K562 (cell line): Measurements from ENCODE around the gene BRME1. TPM values are rescaled to one million over a fixed set of nuclear protein-coding genes. Genes with fewer than 3 reads are reported as not detected.

Experiments used
- ATF2 ChIP-seq: sonication (generic); formaldehyde crosslinking; IDR thresholded peaks from 2 replicates; pipeline ENCODE4 v1.8.1; 2022; ENCODE audit warnings: missing genetic modification reagents
- CCNT2 ChIP-seq: IDR thresholded peaks from 2 replicates; pipeline ENCODE4 v1.6.1; 2011; ENCODE audit warnings: borderline replicate concordance, low read depth, mild to moderate bottlenecking, moderate library complexity, mixed read lengths, low read length; ENCODE audit not compliant: insufficient read length; ENCODE audit errors: extremely low read depth
- COPS2 ChIP-seq: fragments of 450-650 bp; conservative IDR thresholded peaks from 2 replicates; pipeline ENCODE4 v1.6.1; 2016; ENCODE audit warnings: mild to moderate bottlenecking, moderate library complexity
- EP300 ChIP-seq: IDR thresholded peaks from 2 replicates; pipeline ENCODE4 v1.6.1; 2012; ENCODE audit warnings: low read length, improper control_type of control experiment
- GTF2E2 ChIP-seq: fragments of 200-800 bp; sonication (Bioruptor generic); IDR thresholded peaks from 2 replicates; pipeline ENCODE4 v1.6.1; 2016; ENCODE audit warnings: missing genetic modification characterization, missing compliant biosample characterization
- HES1 ChIP-seq: fragments of 450-650 bp; IDR thresholded peaks from 2 replicates; pipeline ENCODE4 v1.6.1; 2016; ENCODE audit warnings: low read depth, mild to moderate bottlenecking, moderate library complexity
- MEIS2 ChIP-seq: fragments of 450-650 bp; IDR thresholded peaks from 2 replicates; pipeline ENCODE4 v1.6.1; 2014; ENCODE audit warnings: mild to moderate bottlenecking; ENCODE audit not compliant: partially characterized antibody
- MYC ChIP-seq, 2 experiments: fragments of 250-450 bp in 1 of 2; sonication (Bioruptor Pico) in 1 of 2; IDR thresholded peaks; 2 replicates each; pipeline versions ENCODE4 v1.5.1 to v1.6.1; 2012 to 2021; ENCODE audit warnings: low read depth in 2 of 2, borderline replicate concordance in 1 of 2, improper control_type of control experiment in 1 of 2, low read length in 1 of 2, mild to moderate bottlenecking in 1 of 2, moderate library complexity in 1 of 2
- NFRKB ChIP-seq: fragments of 450-650 bp; IDR thresholded peaks from 2 replicates; pipeline ENCODE4 v1.6.1; 2016; ENCODE audit warnings: low read depth
- RREB1 ChIP-seq: fragments of 250-450 bp; sonication (Bioruptor Pico); IDR thresholded peaks from 2 replicates; pipeline ENCODE4 v1.4.0; 2020
- SNRNP70 ChIP-seq: fragments of 200-400 bp; formaldehyde crosslinking; optimal IDR thresholded peaks from 2 replicates; pipeline ENCODE3; 2017; ENCODE audit warnings: low read depth, low read length
- SP2 ChIP-seq: IDR thresholded peaks from 2 replicates; pipeline ENCODE4 v1.6.1; 2011; ENCODE audit warnings: mild to moderate bottlenecking, low read depth, low read length, moderate library complexity; ENCODE audit not compliant: poor library complexity, severe bottlenecking; ENCODE audit errors: extremely low read depth
- XRCC4 ChIP-seq: IDR thresholded peaks from one replicate; pipeline ENCODE4 v1.6.1; 2011; ENCODE audit not compliant: insufficient read depth, insufficient read length; ENCODE audit errors: extremely low read depth
- ZNF232 ChIP-seq: sonication (generic); formaldehyde crosslinking; IDR thresholded peaks from 2 replicates; pipeline ENCODE4 v1.8.0; 2022; ENCODE audit warnings: mild to moderate bottlenecking, missing genetic modification reagents
- ZNF311 ChIP-seq: fragments of 250-450 bp; sonication (Bioruptor Pico); IDR thresholded peaks from 2 replicates; pipeline ENCODE4 v1.4.0; 2020; ENCODE audit warnings: mild to moderate bottlenecking, moderate library complexity
- ZNF444 ChIP-seq: fragments of 250-450 bp; sonication (Bioruptor Pico); IDR thresholded peaks from 2 replicates; pipeline ENCODE4 v1.4.0; 2020; ENCODE audit warnings: mild to moderate bottlenecking, moderate library complexity
- ZSCAN32 ChIP-seq: fragments of 450-650 bp; formaldehyde crosslinking; IDR thresholded peaks from 2 replicates; pipeline ENCODE4 v1.4.0; 2020; ENCODE audit warnings: mild to moderate bottlenecking, moderate library complexity
- polyA plus RNA-seq, 8 experiments: library from polyadenylated mRNA; depleted of rRNA in 4 of 8; stranded (reverse) in 5 of 8; unstranded in 3 of 8; fragments of >200 nt; fragmentation: Nextera tagmentation in 2 of 8; fragmentation: Illumina TruSeq in 1 of 8; extraction: Ambion mirVana in 2 of 8; extraction: Trizol in 1 of 8; gene quantifications; 2 replicates each; pipeline versions ENCODE4 v1.2.1 to v1.2.3, GENCODE V29; 2011 to 2014; ENCODE audit warnings: inconsistent platforms in 1 of 8, missing spikeins in 1 of 8
- total RNA-seq, 7 experiments: library from RNA; depleted of rRNA in 6 of 7; stranded (reverse); fragments of >200 nt in 6 of 7; fragmentation: Illumina TruSeq in 2 of 7; extraction: Trizol in 2 of 7; gene quantifications; 2 replicates each; pipeline versions ENCODE4 v1.2.1 to v1.2.3, GENCODE V29; 2011 to 2021; ENCODE audit warnings: low replicate concordance in 1 of 7
- TF ChIP-seq, protein P1 (sequence below): fragments of 250-450 bp; sonication (Bioruptor Pico); IDR thresholded peaks from 2 replicates; pipeline ENCODE4 v1.4.0; 2020

The BRME1 gene
- total and polyA plus RNA-seq, 9 of the 15 experiments (the other 6 are each of a cell fraction or from before 2014, with no cell fraction given): 0.75 to 6.1 (median 3.6) TPM

DNA sequence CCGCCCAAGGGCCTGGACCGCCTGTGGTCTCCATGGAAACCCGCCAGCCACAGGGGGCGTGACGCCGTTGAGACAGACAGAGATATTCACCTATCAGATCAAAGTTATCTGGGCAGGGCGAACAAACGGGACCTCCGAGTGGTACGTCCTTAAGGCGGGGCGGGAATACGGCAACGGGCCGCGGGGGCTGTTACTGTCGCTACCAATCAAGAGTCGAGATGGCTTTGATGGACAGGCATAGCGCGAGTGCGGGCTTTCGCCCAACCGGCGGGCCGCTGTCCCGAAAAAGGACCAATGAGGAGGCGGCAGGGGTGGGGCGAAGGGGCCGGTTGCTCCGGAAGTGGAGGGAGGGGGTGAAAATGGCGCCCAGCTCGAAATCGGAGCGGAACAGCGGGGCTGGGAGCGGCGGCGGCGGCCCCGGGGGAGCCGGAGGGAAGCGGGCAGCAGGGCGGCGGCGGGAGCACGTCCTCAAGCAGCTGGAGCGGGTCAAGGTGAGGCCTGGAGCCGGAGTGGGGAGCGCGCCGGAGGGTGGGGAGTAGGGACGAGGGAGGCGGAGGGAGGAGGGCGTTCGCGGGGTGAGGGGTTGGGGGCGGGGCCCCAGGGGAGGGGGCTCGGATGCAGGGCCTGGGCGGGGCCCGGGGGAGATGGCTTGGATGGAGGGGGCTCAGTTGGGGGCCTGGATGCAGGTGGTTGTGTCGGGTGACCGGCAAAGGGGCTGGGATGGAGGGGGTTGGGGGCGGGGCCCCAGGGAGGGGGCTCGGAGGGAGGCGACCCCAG lies 46.4 kb upstream of the BRME1 start, which contains the start of gene DCAF15 (continued):
- TF ChIP-seq, protein P1, sequence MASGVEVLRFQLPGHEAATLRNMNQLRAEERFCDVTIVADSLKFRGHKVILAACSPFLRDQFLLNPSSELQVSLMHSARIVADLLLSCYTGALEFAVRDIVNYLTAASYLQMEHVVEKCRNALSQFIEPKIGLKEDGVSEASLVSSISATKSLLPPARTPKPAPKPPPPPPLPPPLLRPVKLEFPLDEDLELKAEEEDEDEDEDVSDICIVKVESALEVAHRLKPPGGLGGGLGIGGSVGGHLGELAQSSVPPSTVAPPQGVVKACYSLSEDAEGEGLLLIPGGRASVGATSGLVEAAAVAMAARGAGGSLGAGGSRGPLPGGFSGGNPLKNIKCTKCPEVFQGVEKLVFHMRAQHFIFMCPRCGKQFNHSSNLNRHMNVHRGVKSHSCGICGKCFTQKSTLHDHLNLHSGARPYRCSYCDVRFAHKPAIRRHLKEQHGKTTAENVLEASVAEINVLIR (CRISPR knock-in tag): peak; percentile 49; the same call in 1 of the 2 replicates
- TF ChIP-seq GTF2E2 (tag) (peak; percentile 43; the same call in 1 of the 2 replicates), SP2 (peak; percentile 94), ZSCAN32 (CRISPR knock-in tag) (no peak), MYC (IDR thresholded peaks at IDR 0.05; ENCODE audit: low read depth, low read length) (no peak; the same call in 1 of the 2 replicates), MYC (CRISPR knock-in tag; IDR thresholded peaks at IDR 0.05; ENCODE audit: borderline replicate concordance, low read depth) (no peak), SNRNP70 (no peak), COPS2 (no peak), CCNT2 (no peak), ZNF311 (CRISPR knock-in tag) (no peak), ZNF232 (CRISPR knock-in tag) (no peak), MEIS2 (peak; percentile 67), EP300 (no peak), XRCC4 (no peak), HES1 (peak; percentile 74; the same call in 1 of the 2 replicates), NFRKB (peak; percentile 86), ATF2 (CRISPR knock-in tag) (no peak), ZNF444 (no peak), RREB1 (CRISPR knock-in tag) (no peak)
